Kidney epithelial cell (primary cell): ENCODE measurements around the gene TCP11L1. TPM values are rescaled to one million over a fixed set of nuclear protein-coding genes. Genes with fewer than 3 reads are reported as not detected.

ENCODE experiments used
- DNase-seq: peaks from one replicate; pipeline ENCODE4 v3.0.0-alpha.2; 2010; ENCODE audit warnings: low read depth
- H3K27me3 ChIP-seq: 2 replicates; pipeline ENCODE4 v1.6.0; 2011; ENCODE audit warnings: low read length; ENCODE audit not compliant: control insufficient read depth, insufficient read depth
- H3K36me3 ChIP-seq: 2 replicates; pipeline ENCODE4 v1.5.1; 2011; ENCODE audit warnings: low read length; ENCODE audit not compliant: control insufficient read depth, insufficient read depth
- H3K4me3 ChIP-seq: 2 replicates; pipeline ENCODE4 v1.5.1; 2011; ENCODE audit warnings: low read depth, mild to moderate bottlenecking, control low read depth, low read length
- CTCF ChIP-seq: IDR thresholded peaks from 2 replicates; pipeline ENCODE4 v1.5.1; 2011; ENCODE audit warnings: mild to moderate bottlenecking, moderate library complexity, low read length, control low read depth, inconsistent platforms; ENCODE audit not compliant: insufficient read depth, poor library complexity, severe bottlenecking
- total RNA-seq: library from RNA; depleted of rRNA; stranded (reverse); fragments of >200 nt; gene quantifications from 2 replicates; pipeline ENCODE4 v1.2.3, GENCODE V29; 2015

Gene TCP11L1
- total RNA-seq, 1 donor from 2014 or later: 26.1 TPM

GRCh38 chr11:33001281-33001680, 38.1 kb upstream of the TCP11L1 start:
- no peak for DNase-seq
- no peak for TF ChIP-seq CTCF
- H3K36me3 ChIP-seq: no peaks in the 10 kb centered on the region

GRCh38 chr11:33001751-33002542, 37.4 kb upstream of the TCP11L1 start:
- Histone ChIP-seq H3K27me3 (no peaks in the 10 kb centered on the region), H3K36me3 (no peaks in the 10 kb centered on the region), H3K4me3 (no peak overlapping the region)
- DNase-seq: no peak
- no peak for TF ChIP-seq CTCF

More at GRCh38 chr11:33001281-33001680, 38.1 kb upstream of the TCP11L1 start:
- H3K27me3 ChIP-seq: no peaks in the 10 kb centered on the region
- H3K4me3 ChIP-seq: no peak overlapping the region

- Histone ChIP-seq H3K27me3 (no peaks in the 10 kb centered on the region), H3K4me3 (no peak overlapping the region), H3K36me3 (no peaks in the 10 kb centered on the region)
- no peak for DNase-seq
- TF ChIP-seq CTCF: no peak
Observed at GRCh38 chr11:33005175-33005574, 34.2 kb upstream of the TCP11L1 start.

GRCh38 chr11:33006010-33006409, 33.4 kb upstream of the TCP11L1 start:
- no peak for TF ChIP-seq CTCF

GRCh38 chr11:33013755-33014154, 25.6 kb upstream of the TCP11L1 start:
- DNase-seq: no peak
- H3K36me3 ChIP-seq: no peaks in the 10 kb centered on the region
- H3K27me3 ChIP-seq: no peaks in the 10 kb centered on the region
- no peak overlapping the region for H3K4me3 ChIP-seq
- no peak for TF ChIP-seq CTCF

More at GRCh38 chr11:33006010-33006409, 33.4 kb upstream of the TCP11L1 start:
- Histone ChIP-seq H3K4me3 (no peak overlapping the region), H3K36me3 (no peaks in the 10 kb centered on the region), H3K27me3 (no peaks in the 10 kb centered on the region)
- DNase-seq: no peak
